GM23338 (cell line): Measurements from ENCODE around the gene EML1. TPM values are rescaled to one million over a fixed set of nuclear protein-coding genes. Genes with fewer than 3 reads are reported as not detected.

ENCODE experiments used
- ATAC-seq: fragments of 200-7000 bp; cut with Tn5 transposase; 3 replicates; pipeline ENCODE4 v1.9.1; 2020
- DNase-seq: peaks from one replicate; pipeline ENCODE4 v3.0.0-alpha.2; 2015; ENCODE audit warnings: low spot score
- H2AFZ ChIP-seq: fragments of 200-600 bp; sonication (generic); 2 replicates; pipeline ENCODE4 v1.8.0; 2016; ENCODE audit warnings: antibody characterized with exemption, mild to moderate bottlenecking, moderate library complexity
- H3F3A ChIP-seq: fragments of 200-600 bp; sonication (generic); replicated peaks from 2 replicates; pipeline ENCODE4 v1.8.0; 2017; ENCODE audit warnings: antibody characterized with exemption, mixed run types, low read depth
- H3K27ac ChIP-seq: fragments of 200-600 bp; sonication (generic); 2 replicates; pipeline ENCODE4 v1.6.1; 2016; ENCODE audit warnings: low read depth
- H3K27me3 ChIP-seq: fragments of 200-600 bp; sonication (generic); 2 replicates; pipeline ENCODE4 v1.8.0; 2016; ENCODE audit warnings: mild to moderate bottlenecking, mixed run types, moderate library complexity; ENCODE audit not compliant: insufficient read depth
- H3K36me3 ChIP-seq: fragments of 200-600 bp; sonication (generic); 2 replicates; pipeline ENCODE4 v1.8.0; 2016; ENCODE audit warnings: mild to moderate bottlenecking; ENCODE audit not compliant: insufficient read depth
- H3K4me1 ChIP-seq: fragments of 200-600 bp; sonication (generic); 2 replicates; pipeline ENCODE4 v1.8.0; 2016; ENCODE audit warnings: mild to moderate bottlenecking, moderate library complexity; ENCODE audit not compliant: insufficient read depth
- H3K4me2 ChIP-seq: fragments of 200-600 bp; sonication (generic); 2 replicates; pipeline ENCODE4 v1.7.1; 2017; ENCODE audit warnings: mixed run types
- H3K4me3 ChIP-seq: fragments of 200-600 bp; sonication (generic); 2 replicates; pipeline ENCODE4 v1.6.1; 2016; ENCODE audit warnings: mixed run types
- H3K79me2 ChIP-seq: fragments of 200-600 bp; sonication (generic); replicated peaks from 2 replicates; pipeline ENCODE4 v1.8.0; 2017; ENCODE audit warnings: mild to moderate bottlenecking; ENCODE audit not compliant: insufficient read depth
- H3K9me2 ChIP-seq: fragments of 200-600 bp; sonication (generic); 2 replicates; pipeline ENCODE4 v1.8.0; 2017; ENCODE audit not compliant: insufficient read depth
- H4K20me1 ChIP-seq: fragments of 200-600 bp; sonication (generic); replicated peaks from 2 replicates; pipeline ENCODE4 v1.8.0; 2017; ENCODE audit warnings: mild to moderate bottlenecking; ENCODE audit not compliant: insufficient read depth
- H3K27ac Mint-ChIP-seq: 2 replicates; pipeline ENCODE4 v1.8.0; 2020; ENCODE audit warnings: inconsistent platforms, mild to moderate bottlenecking, moderate library complexity, mixed read lengths
- H3K27me3 Mint-ChIP-seq: 3 replicates; pipeline ENCODE4 v1.8.0; 2022; ENCODE audit warnings: low read depth, mild to moderate bottlenecking, moderate library complexity, mixed read lengths, inconsistent platforms; ENCODE audit not compliant: insufficient read depth, poor library complexity
- H3K36me3 Mint-ChIP-seq: 3 replicates; pipeline ENCODE4 v1.8.0; 2021; ENCODE audit warnings: low read depth, mild to moderate bottlenecking, inconsistent platforms, moderate library complexity, mixed read lengths
- H3K4me1 Mint-ChIP-seq: 3 replicates; pipeline ENCODE4 v1.8.0; 2020; ENCODE audit warnings: mild to moderate bottlenecking, inconsistent platforms, mixed read lengths
- H3K4me3 Mint-ChIP-seq: 3 replicates; pipeline ENCODE4 v1.8.0; 2021; ENCODE audit warnings: moderate library complexity, mild to moderate bottlenecking, inconsistent platforms, mixed read lengths
- H3K9me3 Mint-ChIP-seq: 3 replicates; pipeline ENCODE4 v1.8.0; 2020; ENCODE audit warnings: moderate library complexity, mild to moderate bottlenecking, inconsistent platforms, mixed read lengths
- CREB1 ChIP-seq: fragments of 250-450 bp; sonication (Bioruptor Pico); IDR thresholded peaks from 2 replicates; pipeline ENCODE4 v1.5.0; 2020; ENCODE audit warnings: low read depth, mild to moderate bottlenecking, moderate library complexity
- EZH2 ChIP-seq: fragments of 200-600 bp; sonication (generic); IDR thresholded peaks from one replicate; pipeline ENCODE4 v1.8.0; 2017; ENCODE audit warnings: antibody characterized with exemption, mild to moderate bottlenecking, low read depth; ENCODE audit not compliant: unreplicated experiment
- EZH2phosphoT487 ChIP-seq: fragments of 200-600 bp; sonication (generic); IDR thresholded peaks from one replicate; pipeline ENCODE4 v1.8.1; 2018; ENCODE audit warnings: antibody characterized with exemption; ENCODE audit not compliant: unreplicated experiment
- JUNB ChIP-seq: IDR thresholded peaks from one replicate; pipeline ENCODE4 v1.6.1; 2016; ENCODE audit warnings: antibody characterized with exemption; ENCODE audit not compliant: unreplicated experiment
- NANOG ChIP-seq: IDR thresholded peaks from 2 replicates; pipeline ENCODE4 v1.6.1; 2016; ENCODE audit warnings: antibody characterized with exemption, borderline replicate concordance
- POLR2AphosphoS5 ChIP-seq: IDR thresholded peaks from 2 replicates; pipeline ENCODE4 v1.6.1; 2016; ENCODE audit warnings: antibody characterized with exemption, low read depth
- STAT1 ChIP-seq: IDR thresholded peaks from one replicate; pipeline ENCODE4 v1.6.1; 2016; ENCODE audit warnings: antibody characterized with exemption; ENCODE audit not compliant: unreplicated experiment
- ZNF114 ChIP-seq: fragments of 250-450 bp; sonication (Bioruptor Pico); IDR thresholded peaks from 2 replicates; pipeline ENCODE4 v1.5.0; 2020; ENCODE audit warnings: mild to moderate bottlenecking, moderate library complexity
- ZNF331 ChIP-seq: fragments of 250-450 bp; sonication (Bioruptor Pico); IDR thresholded peaks from 2 replicates; pipeline ENCODE4 v1.5.0; 2020; ENCODE audit warnings: low read depth, mild to moderate bottlenecking, moderate library complexity
- polyA plus RNA-seq: library from polyadenylated mRNA; unstranded; fragments of >200 nt; fragmentation: Nextera tagmentation; extraction: Ambion mirVana; gene quantifications from 2 replicates; pipeline ENCODE4 v1.2.1, GENCODE V29; 2016
- total RNA-seq: library from RNA; depleted of rRNA; stranded (reverse); fragments of >200 nt; shearing (Covaris generic); gene quantifications from 2 replicates; pipeline ENCODE4 v1.2.3, GENCODE V29; 2014
- TF ChIP-seq, protein P1 (sequence below): fragments of 250-450 bp; sonication (Bioruptor Pico); IDR thresholded peaks from 2 replicates; pipeline ENCODE4 v1.5.0; 2020; ENCODE audit warnings: mild to moderate bottlenecking, moderate library complexity
- TF ChIP-seq, protein P2 (sequence below): IDR thresholded peaks from 2 replicates; pipeline ENCODE4 v1.6.1; 2016; ENCODE audit warnings: antibody characterized with exemption
- TF ChIP-seq, protein P3 (sequence below), 2 experiments: fragments of 200-600 bp in 1 of 2; sonication (generic) in 1 of 2; conservative IDR thresholded peaks; 2 replicates each; pipeline versions ENCODE4 v1.5.1 to v1.6.1; 2016 to 2017; ENCODE audit warnings: antibody characterized with exemption in 2 of 2, low read depth in 2 of 2, mild to moderate bottlenecking in 2 of 2, moderate library complexity in 1 of 2
- TF ChIP-seq, protein P4 (sequence below): IDR thresholded peaks from one replicate; pipeline ENCODE4 v1.6.1; 2018; ENCODE audit warnings: antibody characterized with exemption; ENCODE audit not compliant: unreplicated experiment

The EML1 gene
- total and polyA plus RNA-seq, 2 experiments from 2014 or later: 7.0 to 18.1 TPM

DNA sequence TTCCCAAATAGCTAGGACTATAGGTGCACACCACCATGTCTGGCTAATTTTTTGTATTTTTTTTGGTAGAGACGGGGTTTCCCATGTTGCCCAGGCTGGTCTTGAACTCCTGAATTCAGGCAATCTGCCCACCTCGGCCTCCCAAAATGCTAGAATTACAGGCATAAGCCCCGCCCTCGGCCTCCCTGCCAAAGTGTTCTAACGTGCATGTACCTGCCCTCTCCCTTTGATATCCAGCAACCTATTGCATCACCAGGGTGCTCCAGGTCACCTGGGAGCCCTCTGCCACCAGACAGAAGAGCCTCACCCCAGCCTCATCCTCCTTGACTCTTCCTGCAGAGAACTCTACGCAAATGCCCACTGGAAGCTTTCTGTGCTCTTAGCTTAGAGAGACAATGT is 2.2 kb upstream of the EML1 start:
- H3K9me3 Mint-ChIP-seq: no peaks in the 10 kb centered on the region
- no peak overlapping the region for H3K4me2 ChIP-seq
- H3K79me2 ChIP-seq: peaks cover 11% of the 10 kb centered on the region
- no peak for ATAC-seq
- peaks cover 25% of the 10 kb centered on the region for H3K4me1 Mint-ChIP-seq
- no peaks in the 10 kb centered on the region for H3K9me2 ChIP-seq
- H3F3A ChIP-seq: 0 out of 2 replicates have a peak, but pooled peaks cover 5% of the 10 kb centered on the region
- TF ChIP-seq EZH2 (no peak), STAT1 (no peak), JUNB (no peak), EZH2phosphoT487 (no peak), ZNF114 (no peak), POLR2AphosphoS5 (no peak), NANOG (no peak), CREB1 (CRISPR knock-in tag) (no peak), ZNF331 (CRISPR knock-in tag) (no peak)
- TF ChIP-seq, protein P1, sequence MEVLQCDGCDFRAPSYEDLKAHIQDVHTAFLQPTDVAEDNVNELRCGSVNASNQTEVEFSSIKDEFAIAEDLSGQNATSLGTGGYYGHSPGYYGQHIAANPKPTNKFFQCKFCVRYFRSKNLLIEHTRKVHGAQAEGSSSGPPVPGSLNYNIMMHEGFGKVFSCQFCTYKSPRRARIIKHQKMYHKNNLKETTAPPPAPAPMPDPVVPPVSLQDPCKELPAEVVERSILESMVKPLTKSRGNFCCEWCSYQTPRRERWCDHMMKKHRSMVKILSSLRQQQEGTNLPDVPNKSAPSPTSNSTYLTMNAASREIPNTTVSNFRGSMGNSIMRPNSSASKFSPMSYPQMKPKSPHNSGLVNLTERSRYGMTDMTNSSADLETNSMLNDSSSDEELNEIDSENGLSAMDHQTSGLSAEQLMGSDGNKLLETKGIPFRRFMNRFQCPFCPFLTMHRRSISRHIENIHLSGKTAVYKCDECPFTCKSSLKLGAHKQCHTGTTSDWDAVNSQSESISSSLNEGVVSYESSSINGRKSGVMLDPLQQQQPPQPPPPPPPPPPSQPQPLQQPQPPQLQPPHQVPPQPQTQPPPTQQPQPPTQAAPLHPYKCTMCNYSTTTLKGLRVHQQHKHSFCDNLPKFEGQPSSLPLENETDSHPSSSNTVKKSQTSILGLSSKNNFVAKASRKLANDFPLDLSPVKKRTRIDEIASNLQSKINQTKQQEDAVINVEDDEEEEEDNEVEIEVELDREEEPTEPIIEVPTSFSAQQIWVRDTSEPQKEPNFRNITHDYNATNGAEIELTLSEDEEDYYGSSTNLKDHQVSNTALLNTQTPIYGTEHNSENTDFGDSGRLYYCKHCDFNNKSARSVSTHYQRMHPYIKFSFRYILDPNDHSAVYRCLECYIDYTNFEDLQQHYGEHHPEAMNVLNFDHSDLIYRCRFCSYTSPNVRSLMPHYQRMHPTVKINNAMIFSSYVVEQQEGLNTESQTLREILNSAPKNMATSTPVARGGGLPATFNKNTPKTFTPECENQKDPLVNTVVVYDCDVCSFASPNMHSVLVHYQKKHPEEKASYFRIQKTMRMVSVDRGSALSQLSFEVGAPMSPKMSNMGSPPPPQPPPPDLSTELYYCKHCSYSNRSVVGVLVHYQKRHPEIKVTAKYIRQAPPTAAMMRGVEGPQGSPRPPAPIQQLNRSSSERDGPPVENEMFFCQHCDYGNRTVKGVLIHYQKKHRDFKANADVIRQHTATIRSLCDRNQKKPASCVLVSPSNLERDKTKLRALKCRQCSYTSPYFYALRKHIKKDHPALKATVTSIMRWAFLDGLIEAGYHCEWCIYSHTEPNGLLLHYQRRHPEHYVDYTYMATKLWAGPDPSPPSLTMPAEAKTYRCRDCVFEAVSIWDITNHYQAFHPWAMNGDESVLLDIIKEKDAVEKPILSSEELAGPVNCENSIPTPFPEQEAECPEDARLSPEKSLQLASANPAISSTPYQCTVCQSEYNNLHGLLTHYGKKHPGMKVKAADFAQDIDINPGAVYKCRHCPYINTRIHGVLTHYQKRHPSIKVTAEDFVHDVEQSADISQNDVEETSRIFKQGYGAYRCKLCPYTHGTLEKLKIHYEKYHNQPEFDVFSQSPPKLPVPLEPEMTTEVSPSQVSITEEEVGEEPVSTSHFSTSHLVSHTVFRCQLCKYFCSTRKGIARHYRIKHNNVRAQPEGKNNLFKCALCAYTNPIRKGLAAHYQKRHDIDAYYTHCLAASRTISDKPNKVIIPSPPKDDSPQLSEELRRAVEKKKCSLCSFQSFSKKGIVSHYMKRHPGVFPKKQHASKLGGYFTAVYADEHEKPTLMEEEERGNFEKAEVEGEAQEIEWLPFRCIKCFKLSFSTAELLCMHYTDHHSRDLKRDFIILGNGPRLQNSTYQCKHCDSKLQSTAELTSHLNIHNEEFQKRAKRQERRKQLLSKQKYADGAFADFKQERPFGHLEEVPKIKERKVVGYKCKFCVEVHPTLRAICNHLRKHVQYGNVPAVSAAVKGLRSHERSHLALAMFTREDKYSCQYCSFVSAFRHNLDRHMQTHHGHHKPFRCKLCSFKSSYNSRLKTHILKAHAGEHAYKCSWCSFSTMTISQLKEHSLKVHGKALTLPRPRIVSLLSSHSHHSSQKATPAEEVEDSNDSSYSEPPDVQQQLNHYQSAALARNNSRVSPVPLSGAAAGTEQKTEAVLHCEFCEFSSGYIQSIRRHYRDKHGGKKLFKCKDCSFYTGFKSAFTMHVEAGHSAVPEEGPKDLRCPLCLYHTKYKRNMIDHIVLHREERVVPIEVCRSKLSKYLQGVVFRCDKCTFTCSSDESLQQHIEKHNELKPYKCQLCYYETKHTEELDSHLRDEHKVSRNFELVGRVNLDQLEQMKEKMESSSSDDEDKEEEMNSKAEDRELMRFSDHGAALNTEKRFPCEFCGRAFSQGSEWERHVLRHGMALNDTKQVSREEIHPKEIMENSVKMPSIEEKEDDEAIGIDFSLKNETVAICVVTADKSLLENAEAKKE (CRISPR knock-in tag): no peak
- TF ChIP-seq, protein P2, sequence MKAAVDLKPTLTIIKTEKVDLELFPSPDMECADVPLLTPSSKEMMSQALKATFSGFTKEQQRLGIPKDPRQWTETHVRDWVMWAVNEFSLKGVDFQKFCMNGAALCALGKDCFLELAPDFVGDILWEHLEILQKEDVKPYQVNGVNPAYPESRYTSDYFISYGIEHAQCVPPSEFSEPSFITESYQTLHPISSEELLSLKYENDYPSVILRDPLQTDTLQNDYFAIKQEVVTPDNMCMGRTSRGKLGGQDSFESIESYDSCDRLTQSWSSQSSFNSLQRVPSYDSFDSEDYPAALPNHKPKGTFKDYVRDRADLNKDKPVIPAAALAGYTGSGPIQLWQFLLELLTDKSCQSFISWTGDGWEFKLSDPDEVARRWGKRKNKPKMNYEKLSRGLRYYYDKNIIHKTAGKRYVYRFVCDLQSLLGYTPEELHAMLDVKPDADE: no peak
- TF ChIP-seq, protein P3, sequence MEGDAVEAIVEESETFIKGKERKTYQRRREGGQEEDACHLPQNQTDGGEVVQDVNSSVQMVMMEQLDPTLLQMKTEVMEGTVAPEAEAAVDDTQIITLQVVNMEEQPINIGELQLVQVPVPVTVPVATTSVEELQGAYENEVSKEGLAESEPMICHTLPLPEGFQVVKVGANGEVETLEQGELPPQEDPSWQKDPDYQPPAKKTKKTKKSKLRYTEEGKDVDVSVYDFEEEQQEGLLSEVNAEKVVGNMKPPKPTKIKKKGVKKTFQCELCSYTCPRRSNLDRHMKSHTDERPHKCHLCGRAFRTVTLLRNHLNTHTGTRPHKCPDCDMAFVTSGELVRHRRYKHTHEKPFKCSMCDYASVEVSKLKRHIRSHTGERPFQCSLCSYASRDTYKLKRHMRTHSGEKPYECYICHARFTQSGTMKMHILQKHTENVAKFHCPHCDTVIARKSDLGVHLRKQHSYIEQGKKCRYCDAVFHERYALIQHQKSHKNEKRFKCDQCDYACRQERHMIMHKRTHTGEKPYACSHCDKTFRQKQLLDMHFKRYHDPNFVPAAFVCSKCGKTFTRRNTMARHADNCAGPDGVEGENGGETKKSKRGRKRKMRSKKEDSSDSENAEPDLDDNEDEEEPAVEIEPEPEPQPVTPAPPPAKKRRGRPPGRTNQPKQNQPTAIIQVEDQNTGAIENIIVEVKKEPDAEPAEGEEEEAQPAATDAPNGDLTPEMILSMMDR (conservative IDR thresholded peaks at IDR 0.05; ENCODE audit: low read depth in 2 of 2): no peak
- TF ChIP-seq, protein P4, sequence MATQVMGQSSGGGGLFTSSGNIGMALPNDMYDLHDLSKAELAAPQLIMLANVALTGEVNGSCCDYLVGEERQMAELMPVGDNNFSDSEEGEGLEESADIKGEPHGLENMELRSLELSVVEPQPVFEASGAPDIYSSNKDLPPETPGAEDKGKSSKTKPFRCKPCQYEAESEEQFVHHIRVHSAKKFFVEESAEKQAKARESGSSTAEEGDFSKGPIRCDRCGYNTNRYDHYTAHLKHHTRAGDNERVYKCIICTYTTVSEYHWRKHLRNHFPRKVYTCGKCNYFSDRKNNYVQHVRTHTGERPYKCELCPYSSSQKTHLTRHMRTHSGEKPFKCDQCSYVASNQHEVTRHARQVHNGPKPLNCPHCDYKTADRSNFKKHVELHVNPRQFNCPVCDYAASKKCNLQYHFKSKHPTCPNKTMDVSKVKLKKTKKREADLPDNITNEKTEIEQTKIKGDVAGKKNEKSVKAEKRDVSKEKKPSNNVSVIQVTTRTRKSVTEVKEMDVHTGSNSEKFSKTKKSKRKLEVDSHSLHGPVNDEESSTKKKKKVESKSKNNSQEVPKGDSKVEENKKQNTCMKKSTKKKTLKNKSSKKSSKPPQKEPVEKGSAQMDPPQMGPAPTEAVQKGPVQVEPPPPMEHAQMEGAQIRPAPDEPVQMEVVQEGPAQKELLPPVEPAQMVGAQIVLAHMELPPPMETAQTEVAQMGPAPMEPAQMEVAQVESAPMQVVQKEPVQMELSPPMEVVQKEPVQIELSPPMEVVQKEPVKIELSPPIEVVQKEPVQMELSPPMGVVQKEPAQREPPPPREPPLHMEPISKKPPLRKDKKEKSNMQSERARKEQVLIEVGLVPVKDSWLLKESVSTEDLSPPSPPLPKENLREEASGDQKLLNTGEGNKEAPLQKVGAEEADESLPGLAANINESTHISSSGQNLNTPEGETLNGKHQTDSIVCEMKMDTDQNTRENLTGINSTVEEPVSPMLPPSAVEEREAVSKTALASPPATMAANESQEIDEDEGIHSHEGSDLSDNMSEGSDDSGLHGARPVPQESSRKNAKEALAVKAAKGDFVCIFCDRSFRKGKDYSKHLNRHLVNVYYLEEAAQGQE: no peak
- no peak overlapping the region for H3K4me3 Mint-ChIP-seq
- no peaks in the 10 kb centered on the region for H4K20me1 ChIP-seq
- no peak overlapping the region for H3K27ac Mint-ChIP-seq
- H2AFZ ChIP-seq: no peak overlapping the region
- H3K36me3 Mint-ChIP-seq: no peaks in the 10 kb centered on the region
- H3K27me3 ChIP-seq: peaks cover 9% of the 10 kb centered on the region
- H3K27ac ChIP-seq: no peak overlapping the region
- DNase-seq: no peak
- H3K4me3 ChIP-seq: no peak overlapping the region
- peaks cover 13% of the 10 kb centered on the region for H3K4me1 ChIP-seq
- peaks cover 6% of the 10 kb centered on the region for H3K27me3 Mint-ChIP-seq
- H3K36me3 ChIP-seq: no peaks in the 10 kb centered on the region
